H1 (cell line): ENCODE results near the gene SLC9A5. TPM values are rescaled to one million over a fixed set of nuclear protein-coding genes. Genes with fewer than 3 reads are reported as not detected.

Source experiments
- CBX5 ChIP-seq: fragments of 300-800, 300-1000 bp; sonication (generic); IDR thresholded peaks from 2 replicates; pipeline ENCODE4 v1.7.1; 2016; ENCODE audit warnings: antibody characterized with exemption, low read length, low read depth
- CHD1 ChIP-seq: IDR thresholded peaks from 2 replicates; pipeline ENCODE4 v1.6.1; 2012; ENCODE audit warnings: low read depth, low read length, improper control_type of control experiment
- CHD7 ChIP-seq: fragments of 300-600 bp; sonication (generic); IDR thresholded peaks from 2 replicates; pipeline ENCODE4 v1.7.1; 2012; ENCODE audit warnings: low read length, moderate library complexity, mild to moderate bottlenecking, inconsistent platforms; ENCODE audit not compliant: insufficient replicate concordance
- KDM1A ChIP-seq: fragments of 200-600, 300-600 bp; sonication (generic); IDR thresholded peaks from 2 replicates; pipeline ENCODE4 v1.7.1; 2016; ENCODE audit warnings: mild to moderate bottlenecking, low read length, borderline replicate concordance
- KDM5A ChIP-seq: fragments of 200-600 bp; IDR thresholded peaks from 2 replicates; pipeline ENCODE4 v1.7.1; 2012; ENCODE audit warnings: mild to moderate bottlenecking, low read length, inconsistent platforms, mixed read lengths
- RAD21 ChIP-seq, 2 experiments: IDR thresholded peaks in 1 of 2; conservative IDR thresholded peaks in 1 of 2; 2 replicates each; pipeline ENCODE4 v1.6.1; 2011; ENCODE audit warnings: low read depth in 2 of 2, low read length in 2 of 2, improper control_type of control experiment in 1 of 2, inconsistent platforms in 1 of 2, mild to moderate bottlenecking in 1 of 2, moderate library complexity in 1 of 2
- TEAD4 ChIP-seq: IDR thresholded peaks from 2 replicates; pipeline ENCODE4 v1.6.1; 2012; ENCODE audit warnings: low read depth, low read length, inconsistent platforms, mixed read lengths
- polyA plus RNA-seq, 7 experiments: library from polyadenylated mRNA; depleted of rRNA in 3 of 7; stranded (reverse) in 5 of 7; unstranded in 2 of 7; fragments of >200 nt in 5 of 7; fragments of 200-250 nt in 2 of 7; gene quantifications; 1 replicate in 5 of 7; 2 replicates in 1 of 7; 4 replicates in 1 of 7; pipeline versions ENCODE4 v1.2.1 to v1.2.3, GENCODE V29; 2011 to 2013; ENCODE audit warnings: missing spikeins in 2 of 7, mixed read lengths in 2 of 7
- total RNA-seq: library from RNA; stranded (reverse); fragmentation: NEBNext Ultra II Directional; extraction: Animal tissue kit (Norgen Biotek cat#: 25700); gene quantifications from 2 replicates; pipeline ENCODE4 v1.2.1, GENCODE V29; 2021

The SLC9A5 gene
- total and polyA plus RNA-seq, 2 of the 8 experiments (the other 6 are each of a cell fraction or from before 2014, with no cell fraction given), result 7.9 to 8.6 TPM

GRCh38 chr16:67202426-67202825 lies 46.4 kb upstream of the SLC9A5 start (continued):
- TF ChIP-seq RAD21 (IDR thresholded peaks at IDR 0.05 in 1 of 2, conservative IDR thresholded peaks at IDR 0.05 in 1 of 2; ENCODE audit: low read depth in 2 of 2, low read length in 2 of 2) (no peak), CBX5 (no peak), KDM5A (no peak), KDM1A (no peak), CHD7 (no peak), TEAD4 (no peak), CHD1 (no peak)
